Measurements from ENCODE around the gene SLC9A5.

The SLC9A5 gene

DNA sequence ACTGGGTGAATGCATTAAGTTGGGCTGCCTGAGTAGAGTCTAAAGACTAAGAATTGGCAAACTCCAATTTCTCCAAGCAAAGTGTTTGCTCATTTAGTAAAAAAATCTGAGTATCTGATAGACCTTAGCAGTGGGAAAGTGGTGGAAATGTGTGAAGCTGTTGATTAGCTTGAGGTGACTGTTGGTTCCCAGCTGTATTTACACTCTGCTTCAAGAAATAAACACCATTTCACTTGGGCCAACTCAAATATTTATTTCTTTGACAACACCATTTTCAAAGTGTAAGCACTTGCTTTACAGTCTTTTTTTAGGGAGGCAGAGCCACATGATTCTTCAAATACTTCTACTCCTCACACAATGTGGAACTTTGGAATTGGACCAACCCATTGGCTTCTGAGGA is 69.1 kb downstream of the SLC9A5 start:
- no peak for DNase-seq

All from NCI-H446 (cell line).